H9 (cell line): Measurements from ENCODE around the gene PRPH2. TPM values are rescaled to one million over a fixed set of nuclear protein-coding genes. Genes with fewer than 3 reads are reported as not detected.

Experiments
- DNase-seq: peaks from one replicate; pipeline ENCODE4 v3.0.0-alpha.2; 2017
- H2AFZ ChIP-seq: one replicate; pipeline ENCODE4 v1.6.1; 2013; ENCODE audit warnings: mild to moderate bottlenecking, low read length, control low read depth, moderate library complexity
- H2AK5ac ChIP-seq: 2 replicates; pipeline ENCODE4 v1.6.1; 2013; ENCODE audit warnings: low read length, control low read depth, mixed read lengths; ENCODE audit not compliant: insufficient read length
- H2BK120ac ChIP-seq: one replicate; pipeline ENCODE4 v1.6.1; 2013; ENCODE audit warnings: low read depth, mild to moderate bottlenecking, low read length, control low read depth, inconsistent platforms; ENCODE audit not compliant: poor library complexity, severe bottlenecking
- H2BK12ac ChIP-seq: 2 replicates; pipeline ENCODE4 v1.6.1; 2013; ENCODE audit warnings: low read length, control low read depth, mixed read lengths, low read depth; ENCODE audit not compliant: insufficient read length
- H2BK15ac ChIP-seq: 2 replicates; pipeline ENCODE4 v1.6.1; 2013; ENCODE audit warnings: low read depth, low read length, control low read depth
- H2BK20ac ChIP-seq: one replicate; pipeline ENCODE4 v1.6.1; 2013; ENCODE audit warnings: low read depth, mild to moderate bottlenecking, low read length, control low read depth, inconsistent platforms; ENCODE audit not compliant: poor library complexity, severe bottlenecking
- H2BK5ac ChIP-seq: 2 replicates; pipeline ENCODE4 v1.6.1; 2013; ENCODE audit warnings: low read length, control low read depth, mixed read lengths; ENCODE audit not compliant: insufficient read length
- H3K14ac ChIP-seq: 2 replicates; pipeline ENCODE4 v1.6.1; 2013; ENCODE audit warnings: low read length, control low read depth; ENCODE audit not compliant: insufficient read depth
- H3K18ac ChIP-seq: 2 replicates; pipeline ENCODE4 v1.6.1; 2013; ENCODE audit warnings: low read depth, mild to moderate bottlenecking, mixed read lengths, low read length, control low read depth; ENCODE audit not compliant: insufficient read length
- H3K23ac ChIP-seq: 2 replicates; pipeline ENCODE4 v1.6.1; 2013; ENCODE audit warnings: low read length, control low read depth, mixed read lengths, low read depth; ENCODE audit not compliant: insufficient read length
- H3K23me2 ChIP-seq: 2 replicates; pipeline ENCODE4 v1.6.1; 2013; ENCODE audit warnings: low read depth, mild to moderate bottlenecking, mixed read lengths, low read length, control low read depth; ENCODE audit not compliant: insufficient read length, poor library complexity, severe bottlenecking
- H3K27ac ChIP-seq: 2 replicates; pipeline ENCODE4 v1.5.1; 2013; ENCODE audit warnings: low read length, control low read depth, mixed read lengths, low read depth; ENCODE audit not compliant: insufficient read length
- H3K27me3 ChIP-seq: 2 replicates; pipeline ENCODE4 v1.6.1; 2013; ENCODE audit warnings: low read length, control low read depth, inconsistent platforms; ENCODE audit not compliant: insufficient read depth
- H3K4ac ChIP-seq: 2 replicates; pipeline ENCODE4 v1.6.1; 2013; ENCODE audit warnings: low read depth, mild to moderate bottlenecking, control low read depth, inconsistent platforms, low read length, moderate library complexity
- H3K4me1 ChIP-seq: 2 replicates; pipeline ENCODE4 v1.6.1; 2013; ENCODE audit warnings: low read length, control low read depth, inconsistent platforms; ENCODE audit not compliant: insufficient read depth
- H3K4me2 ChIP-seq: 2 replicates; pipeline ENCODE4 v1.6.1; 2013; ENCODE audit warnings: low read length, control low read depth, mixed read lengths; ENCODE audit not compliant: insufficient read length, insufficient read depth
- H3K56ac ChIP-seq: 2 replicates; pipeline ENCODE4 v1.6.1; 2013; ENCODE audit warnings: low read depth, mild to moderate bottlenecking, mixed read lengths, low read length, control low read depth; ENCODE audit not compliant: insufficient read length
- H3K79me1 ChIP-seq: 2 replicates; pipeline ENCODE4 v1.6.1; 2013; ENCODE audit warnings: low read depth, mild to moderate bottlenecking, moderate library complexity, low read length, control low read depth, inconsistent platforms; ENCODE audit not compliant: insufficient read depth, poor library complexity, severe bottlenecking
- H3K79me2 ChIP-seq: 2 replicates; pipeline ENCODE4 v1.6.1; 2013; ENCODE audit warnings: low read length, control low read depth, inconsistent platforms; ENCODE audit not compliant: insufficient read depth
- H3K9ac ChIP-seq: 2 replicates; pipeline ENCODE4 v1.6.1; 2013; ENCODE audit warnings: low read length, control low read depth, mixed read lengths; ENCODE audit not compliant: insufficient read length; ENCODE audit errors: extremely low read depth
- H3K9me3 ChIP-seq: one replicate; pipeline ENCODE4 v1.6.1; 2013; ENCODE audit warnings: low read depth, low read length, inconsistent platforms; ENCODE audit not compliant: control insufficient read depth
- H3T11ph ChIP-seq: one replicate; pipeline ENCODE4 v1.6.1; 2013; ENCODE audit warnings: mild to moderate bottlenecking, low read length, control low read depth, inconsistent platforms
- H4K20me1 ChIP-seq: one replicate; pipeline ENCODE4 v1.6.1; 2013; ENCODE audit not compliant: control insufficient read depth, insufficient read length, insufficient read depth
- H4K5ac ChIP-seq: 2 replicates; pipeline ENCODE4 v1.6.1; 2013; ENCODE audit warnings: low read depth, mild to moderate bottlenecking, mixed read lengths, low read length, control low read depth; ENCODE audit not compliant: insufficient read length
- H4K8ac ChIP-seq: replicated peaks from 2 replicates; pipeline ENCODE4 v1.6.1; 2013; ENCODE audit warnings: low read length, control low read depth, mixed read lengths, low read depth; ENCODE audit not compliant: insufficient read length
- H4K91ac ChIP-seq: 2 replicates; pipeline ENCODE4 v1.6.1; 2013; ENCODE audit warnings: low read depth, mild to moderate bottlenecking, moderate library complexity, mixed read lengths, low read length, control low read depth; ENCODE audit not compliant: insufficient read length
- H3K27ac Mint-ChIP-seq, 3 experiments: 2 replicates in 2 of 3; 3 replicates in 1 of 3; pipeline ENCODE4 v1.8.0; 2020 to 2021; ENCODE audit warnings: mixed read lengths in 3 of 3, mild to moderate bottlenecking in 1 of 3, moderate library complexity in 1 of 3
- H3K27me3 Mint-ChIP-seq: 2 replicates; pipeline ENCODE4 v1.8.0; 2021; ENCODE audit warnings: low read depth, mild to moderate bottlenecking, moderate library complexity, mixed read lengths
- H3K36me3 Mint-ChIP-seq, 3 experiments: 2 replicates in 2 of 3; 3 replicates in 1 of 3; pipeline ENCODE4 v1.8.0; 2020 to 2021; ENCODE audit warnings: low read depth in 3 of 3, mixed read lengths in 3 of 3; ENCODE audit not compliant: insufficient read depth in 1 of 3
- H3K4me1 Mint-ChIP-seq, 2 experiments: 2 replicates each; pipeline ENCODE4 v1.8.0; 2020; ENCODE audit warnings: mixed read lengths in 2 of 2
- H3K4me3 Mint-ChIP-seq, 2 experiments: 2 replicates in 1 of 2; 3 replicates in 1 of 2; pipeline ENCODE4 v1.8.0; 2020 to 2021; ENCODE audit warnings: mild to moderate bottlenecking in 2 of 2, mixed read lengths in 2 of 2, moderate library complexity in 1 of 2
- H3K9me3 Mint-ChIP-seq, 2 experiments: 2 replicates in 1 of 2; 3 replicates in 1 of 2; pipeline ENCODE4 v1.8.0; 2020; ENCODE audit warnings: mild to moderate bottlenecking in 2 of 2, mixed read lengths in 2 of 2, moderate library complexity in 1 of 2
- WGBS: extraction: QIAGEN DNeasy Blood & Tissue Kit; methylation state at CpG from one replicate; pipeline ENCODE4 v1.1.7; 2013; ENCODE audit warnings: missing lambda C conversion rate, low lambda C conversion rate, mixed read lengths; ENCODE audit not compliant: insufficient read length; ENCODE audit errors: extremely low coverage; 5-methylcytosine and 5-hydroxymethylcytosine counted together
- total RNA-seq: library from RNA; stranded (reverse); gene quantifications from 2 replicates; pipeline ENCODE4 v1.2.1, GENCODE V29; 2021
- TF ChIP-seq, protein P1 (sequence below): fragments of 200-600 bp; sonication (generic); conservative IDR thresholded peaks from 3 replicates; pipeline ENCODE4 v1.8.0; 2021; ENCODE audit warnings: antibody characterized with exemption, mild to moderate bottlenecking

Gene PRPH2
- total RNA-seq, 1 experiment from 2014 or later, result 0.31 TPM

DNA sequence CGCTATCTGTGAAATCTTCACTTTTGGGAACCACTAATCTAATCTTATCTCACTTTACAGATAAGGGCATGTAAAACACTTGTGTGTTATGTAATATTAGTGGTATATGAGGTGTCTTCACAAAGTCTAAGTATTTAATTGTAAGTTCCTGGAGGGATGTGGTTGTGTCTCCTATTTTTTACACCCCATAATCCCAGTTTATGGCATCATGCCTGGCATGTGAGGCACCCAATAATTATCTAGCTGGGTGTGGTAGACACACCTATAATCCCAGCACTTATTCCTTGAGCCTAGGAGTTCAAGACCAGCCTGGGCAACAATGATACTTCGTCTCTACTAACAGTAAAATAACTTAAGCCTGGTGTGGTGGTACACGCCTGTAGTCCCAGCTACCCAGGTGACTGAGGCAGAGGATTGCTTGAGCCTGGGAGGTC, 40.0 kb upstream of the PRPH2 start:
- H3K4ac ChIP-seq, result no peak overlapping the region
- H2BK120ac ChIP-seq, result no peak overlapping the region
- WGBS, result no CpG with 5 or more reads among the region's 3 CpGs
- no peaks in the 10 kb centered on the region for H3K9me3 ChIP-seq
- no peak overlapping the region for H4K91ac ChIP-seq
- H3K4me1 Mint-ChIP-seq, result peaks cover 34 to 35% of the 10 kb centered on the region in 2 experiments
- no peak for DNase-seq
- H2BK20ac ChIP-seq, result no peak overlapping the region
- no peak overlapping the region for H3K9ac ChIP-seq
- no peaks in the 10 kb centered on the region for H3K9me3 Mint-ChIP-seq
- no peak overlapping the region for H3K14ac ChIP-seq
- no peaks in the 10 kb centered on the region for H3K27me3 Mint-ChIP-seq
- no peaks in the 10 kb centered on the region for H3K27me3 ChIP-seq
- H3K27ac ChIP-seq, result no peak overlapping the region
- peaks cover 9% of the 10 kb centered on the region; the same call in 1 of the 2 replicates for H3K4me1 ChIP-seq
- peaks cover 0 to 22% (median 9%) of the 10 kb centered on the region in 3 experiments; a peak in 4 of 7 replicates for H3K36me3 Mint-ChIP-seq
- no peaks in the 10 kb centered on the region for H3K23me2 ChIP-seq
- no peaks in the 10 kb centered on the region for H3K79me2 ChIP-seq
- no peak overlapping the region for H4K8ac ChIP-seq
- no peak overlapping the region for H2BK15ac ChIP-seq
- H3K56ac ChIP-seq, result no peak overlapping the region
- no peak overlapping the region for H4K5ac ChIP-seq
- H2AK5ac ChIP-seq, result no peak overlapping the region
- TF ChIP-seq, protein P1, sequence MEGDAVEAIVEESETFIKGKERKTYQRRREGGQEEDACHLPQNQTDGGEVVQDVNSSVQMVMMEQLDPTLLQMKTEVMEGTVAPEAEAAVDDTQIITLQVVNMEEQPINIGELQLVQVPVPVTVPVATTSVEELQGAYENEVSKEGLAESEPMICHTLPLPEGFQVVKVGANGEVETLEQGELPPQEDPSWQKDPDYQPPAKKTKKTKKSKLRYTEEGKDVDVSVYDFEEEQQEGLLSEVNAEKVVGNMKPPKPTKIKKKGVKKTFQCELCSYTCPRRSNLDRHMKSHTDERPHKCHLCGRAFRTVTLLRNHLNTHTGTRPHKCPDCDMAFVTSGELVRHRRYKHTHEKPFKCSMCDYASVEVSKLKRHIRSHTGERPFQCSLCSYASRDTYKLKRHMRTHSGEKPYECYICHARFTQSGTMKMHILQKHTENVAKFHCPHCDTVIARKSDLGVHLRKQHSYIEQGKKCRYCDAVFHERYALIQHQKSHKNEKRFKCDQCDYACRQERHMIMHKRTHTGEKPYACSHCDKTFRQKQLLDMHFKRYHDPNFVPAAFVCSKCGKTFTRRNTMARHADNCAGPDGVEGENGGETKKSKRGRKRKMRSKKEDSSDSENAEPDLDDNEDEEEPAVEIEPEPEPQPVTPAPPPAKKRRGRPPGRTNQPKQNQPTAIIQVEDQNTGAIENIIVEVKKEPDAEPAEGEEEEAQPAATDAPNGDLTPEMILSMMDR, result no peak
- H2AFZ ChIP-seq, result no peak overlapping the region
- H3K4me3 Mint-ChIP-seq, result no peak overlapping the region
- no peak overlapping the region for H2BK5ac ChIP-seq
- no peak overlapping the region for H3K18ac ChIP-seq
- H3K4me2 ChIP-seq, result no peak overlapping the region
- H3K79me1 ChIP-seq, result no peaks in the 10 kb centered on the region
- H3K23ac ChIP-seq, result no peak overlapping the region
- H3K27ac Mint-ChIP-seq, result no peak overlapping the region
- no peak overlapping the region for H3T11ph ChIP-seq
- H4K20me1 ChIP-seq, result no peaks in the 10 kb centered on the region
- no peak overlapping the region for H2BK12ac ChIP-seq
